Parathyroid adenoma (tissue), 2 donors: ENCODE results near the gene MGAM2.

Experiments
- H2AFZ ChIP-seq: fragments of 300-600 bp; sonication (generic); one replicate; pipeline ENCODE4 v1.7.0; 2017; ENCODE audit warnings: antibody characterized with exemption, mild to moderate bottlenecking
- H3K27ac ChIP-seq: fragments of 300-600 bp; sonication (generic); one replicate; pipeline ENCODE4 v1.7.0; 2017
- H3K27me3 ChIP-seq: fragments of 300-600 bp; sonication (generic); one replicate; pipeline ENCODE4 v1.7.0; 2017; ENCODE audit warnings: low read length; ENCODE audit not compliant: control insufficient read depth, insufficient read depth
- H3K36me3 ChIP-seq: fragments of 300-600 bp; sonication (generic); one replicate; pipeline ENCODE4 v1.7.0; 2017; ENCODE audit warnings: low read length; ENCODE audit not compliant: control insufficient read depth, insufficient read depth
- H3K4me1 ChIP-seq: fragments of 300-600 bp; sonication (generic); one replicate; pipeline ENCODE4 v1.7.0; 2017; ENCODE audit warnings: control low read depth
- H3K4me2 ChIP-seq: fragments of 300-600 bp; sonication (generic); one replicate; pipeline ENCODE4 v1.7.0; 2017; ENCODE audit warnings: low read length
- H3K4me3 ChIP-seq: fragments of 300-600 bp; sonication (generic); one replicate; pipeline ENCODE4 v1.7.0; 2017; ENCODE audit warnings: low read depth, low read length
- H3K79me2 ChIP-seq: fragments of 300-600 bp; sonication (generic); one replicate; pipeline ENCODE4 v1.7.0; 2017; ENCODE audit warnings: control low read depth
- H3K9ac ChIP-seq: fragments of 300-600 bp; sonication (generic); one replicate; pipeline ENCODE4 v1.7.0; 2017; ENCODE audit warnings: mild to moderate bottlenecking
- H3K9me3 ChIP-seq: fragments of 300-600 bp; sonication (generic); one replicate; pipeline ENCODE4 v1.7.0; 2017; ENCODE audit warnings: low read length; ENCODE audit not compliant: control insufficient read depth
- CTCF ChIP-seq: fragments of 300-600 bp; sonication (generic); IDR thresholded peaks from one replicate; pipeline ENCODE4 v1.7.0; 2017; ENCODE audit warnings: antibody characterized with exemption, mild to moderate bottlenecking
- donor health status: primary hyperparathyroidism.

The MGAM2 gene

GRCh38 chr7:142111499-142111898, at the start of gene MGAM2:
Gene MGAM2 (plus strand): TSS chr7:142111718. CDS start chr7:142116874, 5,156 bp downstream.
- no peaks in the 10 kb centered on the region for H3K36me3 ChIP-seq
- no peak within 1 kb of the TSS for H3K4me2 ChIP-seq
- no peak for TF ChIP-seq CTCF
- H3K9ac ChIP-seq, result no peak within 1 kb of the TSS
- H2AFZ ChIP-seq, result no peak within 1 kb of the TSS
- no peak within 1 kb of the TSS for H3K27ac ChIP-seq
- no peak within 1 kb of the TSS for H3K4me3 ChIP-seq
- no peaks in the 10 kb centered on the region for H3K9me3 ChIP-seq
- no peaks in the 10 kb centered on the region for H3K27me3 ChIP-seq
- H3K79me2 ChIP-seq, result no peaks in the 10 kb centered on the region
- no peaks in the 10 kb centered on the region for H3K4me1 ChIP-seq

GRCh38 chr7:142063551-142064442, 47.7 kb upstream of the MGAM2 start:
- H3K9ac ChIP-seq, result no peak overlapping the region
- no peak overlapping the region for H3K4me3 ChIP-seq
- no peaks in the 10 kb centered on the region for H3K36me3 ChIP-seq
- H3K27ac ChIP-seq, result no peak overlapping the region
- H3K4me2 ChIP-seq, result no peak overlapping the region
- H2AFZ ChIP-seq, result no peak overlapping the region
- no peaks in the 10 kb centered on the region for H3K79me2 ChIP-seq
- no peaks in the 10 kb centered on the region for H3K27me3 ChIP-seq
- no peak for TF ChIP-seq CTCF
- no peaks in the 10 kb centered on the region for H3K9me3 ChIP-seq
- no peaks in the 10 kb centered on the region for H3K4me1 ChIP-seq

GRCh38 chr7:142066536-142066935, 45.0 kb upstream of the MGAM2 start:
- Histone ChIP-seq H3K9ac (no peak overlapping the region), H3K4me3 (no peak overlapping the region), H3K9me3 (no peaks in the 10 kb centered on the region), H3K27me3 (no peaks in the 10 kb centered on the region), H3K79me2 (no peaks in the 10 kb centered on the region), H2AFZ (no peak overlapping the region), H3K27ac (no peak overlapping the region), H3K4me2 (no peak overlapping the region), H3K36me3 (no peaks in the 10 kb centered on the region), H3K4me1 (no peaks in the 10 kb centered on the region)
- no peak for TF ChIP-seq CTCF

- Histone ChIP-seq H3K9me3 (no peaks in the 10 kb centered on the region), H3K4me2 (no peak overlapping the region), H3K9ac (no peak overlapping the region), H3K4me3 (no peak overlapping the region), H3K27me3 (no peaks in the 10 kb centered on the region), H3K36me3 (no peaks in the 10 kb centered on the region), H3K79me2 (no peaks in the 10 kb centered on the region), H3K27ac (no peak overlapping the region), H2AFZ (no peak overlapping the region), H3K4me1 (no peaks in the 10 kb centered on the region)
- no peak for TF ChIP-seq CTCF
Observed at GRCh38 chr7:142077762-142078161, 33.8 kb upstream of the MGAM2 start.

GRCh38 chr7:142083605-142084004, 27.9 kb upstream of the MGAM2 start:
- no peak overlapping the region for H3K4me2 ChIP-seq
- no peaks in the 10 kb centered on the region for H3K79me2 ChIP-seq
- no peak overlapping the region for H2AFZ ChIP-seq
- no peak for TF ChIP-seq CTCF
- no peaks in the 10 kb centered on the region for H3K4me1 ChIP-seq
- no peaks in the 10 kb centered on the region for H3K36me3 ChIP-seq
- H3K27ac ChIP-seq, result no peak overlapping the region
- no peaks in the 10 kb centered on the region for H3K27me3 ChIP-seq
- H3K4me3 ChIP-seq, result no peak overlapping the region
- H3K9ac ChIP-seq, result no peak overlapping the region
- no peaks in the 10 kb centered on the region for H3K9me3 ChIP-seq
